Thymus (tissue), 11 donors: ENCODE measurements around the gene SLC1A4. TPM values are rescaled to one million over a fixed set of nuclear protein-coding genes. Genes with fewer than 3 reads are reported as not detected.
"Not testable (repeated sequence)": the region's sequence is repeated elsewhere in the genome, so short reads cannot be mapped to it uniquely, and the experiment has no call there.

ENCODE experiments used
- DNase-seq, 9 donors: peaks; one replicate each; pipeline ENCODE4 v3.0.0-alpha.2; 2013; ENCODE audit warnings: low spot score in 9 of 9, low read depth in 6 of 9, missing footprints in 1 of 9
- H3K27ac ChIP-seq, 2 donors: one replicate each; pipeline ENCODE4 v1.5.1; 2013; ENCODE audit warnings: control low read depth in 1 of 2, low read depth in 1 of 2, low read length in 1 of 2, mild to moderate bottlenecking in 1 of 2, moderate library complexity in 1 of 2
- H3K27me3 ChIP-seq, 2 donors: one replicate each; pipeline ENCODE4 v1.5.1; 2013; ENCODE audit warnings: low read length in 1 of 2; ENCODE audit not compliant: control insufficient read depth in 2 of 2, insufficient read depth in 1 of 2
- H3K36me3 ChIP-seq, 2 donors: one replicate each; pipeline ENCODE4 v1.5.1; 2013; ENCODE audit warnings: low read length in 1 of 2, mild to moderate bottlenecking in 1 of 2, moderate library complexity in 1 of 2; ENCODE audit not compliant: control insufficient read depth in 2 of 2, insufficient read depth in 2 of 2
- H3K4me1 ChIP-seq, 2 donors: one replicate each; pipeline ENCODE4 v1.5.1; 2013; ENCODE audit warnings: low read length in 2 of 2; ENCODE audit not compliant: control insufficient read depth in 2 of 2, insufficient read depth in 2 of 2
- H3K4me3 ChIP-seq, 2 donors: one replicate each; pipeline ENCODE4 v1.5.1; 2013; ENCODE audit warnings: low read length in 2 of 2, control low read depth in 1 of 2, mild to moderate bottlenecking in 1 of 2
- H3K9me3 ChIP-seq, 2 donors: one replicate each; pipeline ENCODE4 v1.5.1; 2013; ENCODE audit warnings: low read length in 1 of 2, mild to moderate bottlenecking in 1 of 2; ENCODE audit not compliant: control insufficient read depth in 2 of 2, insufficient read depth in 1 of 2
- WGBS: extraction: QIAGEN DNeasy Blood & Tissue Kit; methylation state at CpG from one replicate; pipeline ENCODE4 v1.1.7; 2013; 5-methylcytosine and 5-hydroxymethylcytosine counted together
- polyA plus RNA-seq: library from polyadenylated mRNA; stranded (reverse); fragments of 200-250 nt; gene quantifications from one replicate; pipeline ENCODE4 v1.2.3, GENCODE V29; 2013
- total RNA-seq: library from RNA; stranded (reverse); fragments of 120-200 nt; gene quantifications from one replicate; pipeline ENCODE4 v1.2.4, GENCODE V29; 2013
- donor health status: healthy.

Gene SLC1A4
- total and polyA plus RNA-seq, 2 donors: 4.9 to 12.5 TPM

DNA sequence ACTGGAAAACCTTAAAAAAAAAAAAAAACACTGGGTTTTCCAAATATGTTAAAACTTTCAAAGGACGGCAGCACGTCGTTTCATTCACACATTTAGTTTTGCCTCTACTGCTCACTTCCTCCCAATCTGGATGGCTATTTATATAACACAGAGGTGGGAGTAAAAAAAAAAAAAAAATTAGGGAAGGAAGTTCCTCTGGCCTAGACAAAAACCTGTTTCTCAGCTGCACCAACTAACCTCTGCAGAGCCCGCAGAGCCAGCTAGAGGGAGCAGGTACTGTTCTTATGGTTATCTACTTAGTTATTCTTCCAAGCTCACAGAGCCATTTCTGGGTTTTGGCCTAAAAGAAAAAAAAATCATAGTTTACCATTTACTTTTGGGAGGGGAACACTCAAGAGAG, 28.1 kb downstream of the SLC1A4 start:
- H3K9me3 ChIP-seq: no peaks in the 10 kb centered on the region
- peak in 1 of 9 donors; percentile 63 for DNase-seq
- H3K4me1 ChIP-seq: peaks cover 6 to 17% of the 10 kb centered on the region in 2 donors
- no peak overlapping the region for H3K27ac ChIP-seq
- no peaks in the 10 kb centered on the region for H3K27me3 ChIP-seq
- 25% methylated on average over 4 of the region's 4 CpGs for WGBS
- peaks cover 50 to 71% of the 10 kb centered on the region in 2 donors for H3K36me3 ChIP-seq
- H3K4me3 ChIP-seq: no peak overlapping the region

DNA sequence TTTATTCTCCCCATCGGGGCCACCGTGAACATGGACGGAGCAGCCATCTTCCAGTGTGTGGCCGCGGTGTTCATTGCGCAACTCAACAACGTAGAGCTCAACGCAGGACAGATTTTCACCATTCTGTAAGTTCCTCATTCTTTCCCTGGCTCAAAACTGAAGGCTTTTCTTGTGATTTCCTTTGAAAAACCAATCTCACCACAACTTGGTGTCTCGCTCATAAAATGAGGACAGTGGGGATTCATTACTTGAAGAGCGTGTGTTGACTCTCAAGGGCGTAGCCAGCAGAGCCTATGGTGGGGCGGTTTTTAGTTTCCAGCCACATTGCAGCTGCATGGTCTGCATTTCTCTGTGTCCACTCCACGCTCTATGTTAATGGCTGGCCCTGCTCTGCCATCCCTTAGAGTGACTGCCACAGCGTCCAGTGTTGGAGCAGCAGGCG, 29.0 kb downstream of the SLC1A4 start:
- no peaks in the 10 kb centered on the region for H3K9me3 ChIP-seq
- WGBS: 59% methylated on average over 15 of the region's 15 CpGs
- H3K4me3 ChIP-seq: no peak overlapping the region
- peak overlapping the region in 1 of 2 donors; percentile 27 for H3K27ac ChIP-seq
- H3K4me1 ChIP-seq: peaks cover 6 to 17% of the 10 kb centered on the region in 2 donors
- no peak for DNase-seq
- peaks cover 55 to 72% of the 10 kb centered on the region in 2 donors for H3K36me3 ChIP-seq
- H3K27me3 ChIP-seq: no peaks in the 10 kb centered on the region

DNA sequence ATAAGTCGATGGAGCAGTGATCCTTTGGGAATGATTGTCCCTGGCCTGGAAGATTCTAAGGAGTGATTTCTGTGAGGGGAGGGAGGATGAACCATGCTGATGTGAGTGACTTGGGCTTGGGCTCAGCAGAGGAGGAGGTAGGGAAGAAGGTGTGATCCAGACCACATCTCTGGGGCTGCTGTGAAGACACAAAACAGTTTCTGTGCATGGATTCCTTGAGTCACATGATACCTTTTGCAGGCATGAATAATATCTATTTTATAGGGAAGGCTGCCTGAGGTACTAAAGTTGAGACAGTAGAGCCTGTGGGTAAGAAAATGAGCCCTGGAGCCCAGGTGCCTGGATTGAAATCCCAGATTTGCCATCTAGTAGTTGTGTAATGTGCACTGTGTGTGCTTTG, 29.8 kb downstream of the SLC1A4 start:
- Histone ChIP-seq H3K4me3 (no peak overlapping the region), H3K4me1 (peaks cover 6 to 17% of the 10 kb centered on the region in 2 donors), H3K36me3 (peaks cover 58 to 76% of the 10 kb centered on the region in 2 donors), H3K27me3 (no peaks in the 10 kb centered on the region), H3K9me3 (no peaks in the 10 kb centered on the region), H3K27ac (no peak overlapping the region)
- WGBS: 93% methylated on average over 1 of the region's 1 CpG
- no peak for DNase-seq

DNA sequence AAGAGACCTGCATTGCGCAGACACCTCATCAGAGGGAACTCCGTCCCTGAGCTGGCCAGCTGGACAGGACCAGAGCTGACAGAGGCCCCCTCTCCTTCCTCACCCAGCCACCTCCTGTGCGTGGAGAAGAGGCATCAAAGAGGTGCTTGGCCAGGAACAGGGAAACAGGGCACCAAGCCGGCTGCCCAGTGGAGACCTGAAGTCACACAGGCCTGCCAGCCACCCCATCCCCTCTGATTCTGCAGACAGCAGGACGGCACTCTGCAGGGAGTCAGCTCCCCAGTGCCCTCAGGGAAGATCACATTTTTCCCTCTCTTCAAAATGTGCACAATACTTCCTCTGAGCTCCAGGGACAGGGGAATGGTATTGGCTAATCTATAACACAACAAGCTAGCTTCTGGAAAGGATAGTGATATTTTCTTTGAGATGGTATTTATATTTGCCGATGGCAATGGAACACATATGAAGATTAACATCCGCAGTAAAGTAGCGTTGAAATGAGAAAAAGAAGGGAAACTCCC, 30.5 kb downstream of the SLC1A4 start:
- Histone ChIP-seq H3K4me1 (peaks cover under 1 to 18% of the 10 kb centered on the region in 2 donors), H3K27ac (no peak overlapping the region), H3K4me3 (no peak overlapping the region), H3K9me3 (no peaks in the 10 kb centered on the region), H3K36me3 (peaks cover 58 to 83% of the 10 kb centered on the region in 2 donors), H3K27me3 (no peaks in the 10 kb centered on the region)
- no peak for DNase-seq
- 99% methylated on average over 8 of the region's 8 CpGs for WGBS

DNA sequence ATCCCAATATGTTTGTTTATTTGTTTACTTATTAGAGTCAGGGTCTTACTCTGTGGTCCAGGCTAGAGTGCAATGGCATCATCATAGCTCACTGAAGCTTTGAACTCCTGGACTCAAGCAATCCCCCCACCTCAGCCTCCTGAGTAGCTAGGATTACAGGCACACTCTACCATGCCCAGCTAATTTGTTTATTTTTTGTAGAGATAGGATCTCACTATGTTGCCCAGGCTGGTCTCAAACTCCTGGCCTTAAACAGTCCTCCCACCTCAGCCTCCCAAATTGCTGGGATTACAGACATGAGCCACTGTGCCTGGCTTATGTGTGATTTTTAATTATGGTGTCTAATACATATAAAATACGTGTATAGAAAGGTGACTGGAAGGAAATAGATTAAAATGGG, 31.1 kb downstream of the SLC1A4 start:
- peaks cover 0 to 19% of the 10 kb centered on the region in 2 donors for H3K4me1 ChIP-seq

DNA sequence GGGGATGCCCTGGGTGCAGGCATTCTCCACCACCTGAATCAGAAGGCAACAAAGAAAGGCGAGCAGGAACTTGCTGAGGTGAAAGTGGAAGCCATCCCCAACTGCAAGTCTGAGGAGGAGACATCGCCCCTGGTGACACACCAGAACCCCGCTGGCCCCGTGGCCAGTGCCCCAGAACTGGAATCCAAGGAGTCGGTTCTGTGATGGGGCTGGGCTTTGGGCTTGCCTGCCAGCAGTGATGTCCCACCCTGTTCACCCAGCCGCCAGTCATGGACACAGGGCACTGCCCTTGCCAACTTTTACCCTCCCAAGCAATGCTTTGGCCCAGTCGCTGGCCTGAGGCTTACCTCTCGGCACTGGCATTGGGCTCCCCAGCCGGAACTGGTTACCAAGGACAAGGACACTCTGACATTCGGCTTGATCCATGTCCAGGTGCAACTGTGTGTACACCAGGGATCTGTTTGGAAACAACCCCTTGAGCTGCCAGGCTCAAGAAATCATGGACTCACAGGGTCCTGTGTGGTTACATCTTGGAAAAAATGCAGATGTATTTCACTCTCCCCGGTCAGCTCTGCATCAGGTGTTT, 31.8 kb downstream of the SLC1A4 start:
- H3K9me3 ChIP-seq: no peaks in the 10 kb centered on the region
- H3K4me3 ChIP-seq: no peak overlapping the region
- no peaks in the 10 kb centered on the region for H3K27me3 ChIP-seq
- H3K27ac ChIP-seq: no peak overlapping the region
- DNase-seq: no peak
- H3K36me3 ChIP-seq: peaks cover 55 to 82% of the 10 kb centered on the region in 2 donors
- peaks cover 6 to 22% of the 10 kb centered on the region in 2 donors for H3K4me1 ChIP-seq
- 98% methylated on average over 11 of the region's 11 CpGs for WGBS

More for the DNA sequence above, 31.1 kb downstream of the SLC1A4 start:
- not testable (repeated sequence) for DNase-seq, H3K27me3 ChIP-seq, H3K27ac ChIP-seq, H3K4me3 ChIP-seq, H3K9me3 ChIP-seq
- peaks cover 58 to 85% of the 10 kb centered on the region in 2 donors for H3K36me3 ChIP-seq
- WGBS: 97% methylated on average over 1 of the region's 1 CpG

DNA sequence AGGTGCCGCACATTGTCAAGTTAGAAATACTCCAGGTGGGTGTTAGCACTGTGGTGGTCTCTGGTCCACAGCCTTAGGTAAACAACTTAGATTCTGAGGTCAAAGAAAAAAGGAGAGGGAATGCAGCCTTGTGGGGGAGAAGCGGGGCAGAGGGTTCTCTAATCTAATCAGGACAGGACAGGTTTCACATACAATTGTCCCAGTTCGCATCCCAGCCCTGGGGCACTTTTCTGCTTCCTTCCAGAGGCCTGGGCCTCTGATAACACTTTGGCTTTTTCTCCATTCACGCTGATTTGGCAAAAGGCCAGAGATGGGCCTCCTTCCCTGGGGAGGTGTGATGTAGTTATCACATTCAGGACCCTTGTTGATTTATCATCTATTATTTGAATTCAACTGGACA, 32.5 kb downstream of the SLC1A4 start:
- DNase-seq: no peak
- 96% methylated on average over 4 of the region's 4 CpGs for WGBS
- H3K27ac ChIP-seq: no peak overlapping the region
- no peak overlapping the region for H3K4me3 ChIP-seq
- H3K4me1 ChIP-seq: peaks cover 9 to 24% of the 10 kb centered on the region in 2 donors
- no peaks in the 10 kb centered on the region for H3K27me3 ChIP-seq
- H3K9me3 ChIP-seq: no peaks in the 10 kb centered on the region
- peaks cover 49 to 75% of the 10 kb centered on the region in 2 donors for H3K36me3 ChIP-seq

DNA sequence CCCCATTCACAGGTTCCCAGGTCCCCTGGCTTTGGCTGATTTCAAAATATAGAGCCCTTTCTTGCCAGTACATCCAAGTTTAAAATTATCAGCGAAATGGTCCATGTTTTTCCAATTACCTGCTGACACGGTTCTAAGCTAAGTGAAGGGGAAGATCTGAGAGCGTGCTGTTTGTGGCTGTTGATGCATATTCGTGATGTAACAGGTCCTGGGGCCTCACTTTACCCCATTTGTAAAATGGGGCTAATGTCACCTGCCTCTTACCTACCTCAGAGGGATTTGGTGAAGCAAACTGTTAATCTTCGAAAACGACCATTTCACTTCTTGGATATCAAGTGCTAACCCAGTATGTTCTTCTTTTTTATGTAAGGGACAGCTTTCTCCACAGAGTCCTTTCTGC, 33.0 kb downstream of the SLC1A4 start:
- Histone ChIP-seq H3K36me3 (peaks cover 49 to 71% of the 10 kb centered on the region in 2 donors), H3K9me3 (no peaks in the 10 kb centered on the region), H3K4me1 (peaks cover 9 to 20% of the 10 kb centered on the region in 2 donors), H3K27ac (no peak overlapping the region), H3K4me3 (no peak overlapping the region), H3K27me3 (no peaks in the 10 kb centered on the region)
- WGBS: 98% methylated on average over 6 of the region's 6 CpGs
- DNase-seq: no peak

DNA sequence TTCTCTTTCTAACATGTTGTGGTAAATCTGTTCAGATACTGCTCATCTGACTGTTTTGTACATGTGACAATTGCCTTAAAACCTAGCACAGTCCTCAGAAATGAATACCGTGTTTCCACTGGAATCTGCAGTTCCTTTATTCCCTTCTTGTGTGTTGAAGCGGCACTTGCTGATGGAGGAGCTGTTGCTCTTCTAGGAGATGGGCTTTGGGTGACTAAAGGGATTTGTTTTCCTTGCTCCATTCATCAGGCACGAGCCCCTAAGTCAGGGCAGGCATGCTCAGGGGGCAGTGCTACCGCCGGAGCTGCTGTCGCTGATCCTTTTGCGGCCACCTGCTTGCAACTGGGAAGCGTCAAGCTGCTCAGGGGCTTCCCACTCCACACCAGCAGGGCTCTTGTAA, 34.5 kb downstream of the SLC1A4 start:
- 96% methylated on average over 8 of the region's 8 CpGs for WGBS
- Histone ChIP-seq H3K27me3 (no peaks in the 10 kb centered on the region), H3K4me1 (peaks cover 9 to 12% of the 10 kb centered on the region in 2 donors), H3K4me3 (no peak overlapping the region), H3K36me3 (peaks cover 44 to 61% of the 10 kb centered on the region in 2 donors), H3K9me3 (no peaks in the 10 kb centered on the region), H3K27ac (no peak overlapping the region)
- DNase-seq: no peak
